DND-41 (cell line): ENCODE data around the gene DOK6.

Experiments used
- ATAC-seq: fragments of 200-7000 bp; cut with Tn5 transposase; 3 replicates; pipeline ENCODE4 v1.9.1; 2021; ENCODE audit warnings: low read depth; ENCODE audit not compliant: insufficient read depth
- DNase-seq: peaks from one replicate; pipeline ENCODE4 v3.0.0-alpha.2; 2020
- H2AFZ ChIP-seq: 2 replicates; pipeline ENCODE4 v1.6.0; 2012; ENCODE audit warnings: low read depth, low read length
- H3K27ac ChIP-seq: 2 replicates; pipeline ENCODE4 v1.5.1; 2012; ENCODE audit warnings: low read length, inconsistent platforms
- H3K27me3 ChIP-seq: fragments of 200-600 bp; sonication (generic); 2 replicates; pipeline ENCODE4 v1.6.0; 2012; ENCODE audit warnings: low read length, mild to moderate bottlenecking, inconsistent platforms; ENCODE audit not compliant: insufficient read depth, poor library complexity
- H3K36me3 ChIP-seq: 2 replicates; pipeline ENCODE4 v1.5.1; 2012; ENCODE audit warnings: low read length, inconsistent platforms; ENCODE audit not compliant: insufficient read depth
- H3K4me1 ChIP-seq: 2 replicates; pipeline ENCODE4 v1.5.1; 2012; ENCODE audit warnings: mild to moderate bottlenecking, low read length; ENCODE audit not compliant: insufficient read depth
- H3K4me2 ChIP-seq: 2 replicates; pipeline ENCODE4 v1.6.0; 2012; ENCODE audit warnings: mild to moderate bottlenecking, moderate library complexity, low read length, inconsistent platforms; ENCODE audit not compliant: insufficient read depth
- H3K4me3 ChIP-seq, 2 experiments: fragments of 200-600 bp in 1 of 2; shearing (Covaris generic) in 1 of 2; 2 replicates each; pipeline ENCODE4 v1.5.1; 2012 to 2016; ENCODE audit warnings: inconsistent platforms in 2 of 2, low read length in 2 of 2, mild to moderate bottlenecking in 2 of 2, low read depth in 1 of 2, moderate library complexity in 1 of 2
- H3K79me2 ChIP-seq: 2 replicates; pipeline ENCODE4 v1.6.0; 2012; ENCODE audit warnings: low read length, inconsistent platforms; ENCODE audit not compliant: insufficient read depth
- H3K9ac ChIP-seq: 2 replicates; pipeline ENCODE4 v1.6.0; 2012; ENCODE audit warnings: low read depth, mild to moderate bottlenecking, inconsistent platforms, low read length, moderate library complexity
- H3K9me3 ChIP-seq: 2 replicates; pipeline ENCODE4 v1.5.1; 2012; ENCODE audit warnings: low read length, moderate library complexity, mild to moderate bottlenecking, inconsistent platforms; ENCODE audit not compliant: insufficient read depth, severe bottlenecking
- H4K20me1 ChIP-seq: 2 replicates; pipeline ENCODE4 v1.6.0; 2012; ENCODE audit warnings: low read length; ENCODE audit not compliant: insufficient read depth
- CTCF ChIP-seq: IDR thresholded peaks from 2 replicates; pipeline ENCODE4 v1.5.1; 2012; ENCODE audit warnings: borderline replicate concordance, low read length, moderate library complexity, mild to moderate bottlenecking; ENCODE audit not compliant: poor library complexity, severe bottlenecking; ENCODE audit errors: extremely low read depth
- EZH2 ChIP-seq: IDR thresholded peaks from 3 replicates; pipeline ENCODE4 v1.6.1; 2012; ENCODE audit warnings: borderline replicate concordance, low read depth, mild to moderate bottlenecking, moderate library complexity, low read length, inconsistent platforms; ENCODE audit not compliant: severe bottlenecking

The DOK6 gene

GRCh38 chr18:69871363-69871762 lies 470.7 kb downstream of the DOK6 start:
- DNase-seq (no peak), ATAC-seq (no peak)
- H3K27me3 ChIP-seq: no peaks in the 10 kb centered on the region
- H3K36me3 ChIP-seq: no peaks in the 10 kb centered on the region
- H3K27ac ChIP-seq: no peak overlapping the region
- TF ChIP-seq CTCF: no peak
- TF ChIP-seq EZH2: no peak
- H3K4me2 ChIP-seq: no peak overlapping the region
- no peaks in the 10 kb centered on the region for H3K9me3 ChIP-seq
- no peak overlapping the region for H3K4me3 ChIP-seq
- H3K9ac ChIP-seq: no peak overlapping the region
- H3K4me1 ChIP-seq: no peaks in the 10 kb centered on the region
- H2AFZ ChIP-seq: no peak overlapping the region
- H3K79me2 ChIP-seq: no peaks in the 10 kb centered on the region
- H4K20me1 ChIP-seq: no peaks in the 10 kb centered on the region

DNA sequence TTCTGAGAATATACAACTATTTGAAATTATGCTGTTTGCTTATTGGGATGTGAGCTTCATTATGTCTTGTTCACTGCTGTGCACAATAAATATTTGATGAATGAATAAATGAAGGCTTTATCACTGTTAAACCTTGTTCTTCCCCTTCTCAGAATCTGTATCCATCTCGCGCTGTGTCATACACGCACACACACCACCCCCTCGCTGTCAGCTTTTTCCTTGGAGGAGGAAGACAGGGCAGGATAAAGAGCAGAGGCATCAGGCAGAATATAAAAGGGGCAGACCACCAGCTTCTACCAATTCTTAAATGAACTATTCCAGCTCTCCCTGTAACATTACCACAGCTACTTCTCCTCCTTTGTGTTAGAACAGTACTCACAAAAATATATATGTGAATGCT lies 472.0 kb downstream of the DOK6 start:
- Histone ChIP-seq H3K36me3 (no peaks in the 10 kb centered on the region), H2AFZ (no peak overlapping the region)
- TF ChIP-seq EZH2 (no peak), CTCF (no peak)

GRCh38 chr18:69874058-69874457 lies 473.4 kb downstream of the DOK6 start:
- Histone ChIP-seq H3K27me3 (no peaks in the 10 kb centered on the region), H3K4me1 (no peaks in the 10 kb centered on the region), H3K4me2 (no peak overlapping the region), H3K9me3 (no peaks in the 10 kb centered on the region), H3K4me3 (no peak overlapping the region), H3K36me3 (no peaks in the 10 kb centered on the region), H2AFZ (no peak overlapping the region), H3K79me2 (no peaks in the 10 kb centered on the region), H3K9ac (no peak overlapping the region), H4K20me1 (no peaks in the 10 kb centered on the region), H3K27ac (no peak overlapping the region)
- TF ChIP-seq CTCF: no peak
- no peak for TF ChIP-seq EZH2
- ATAC-seq (no peak), DNase-seq (no peak)

More for the DNA sequence above, 472.0 kb downstream of the DOK6 start:
- Histone ChIP-seq H3K4me3 (no peak overlapping the region), H3K9me3 (no peaks in the 10 kb centered on the region), H3K9ac (no peak overlapping the region), H3K27ac (no peak overlapping the region), H3K4me2 (no peak overlapping the region), H3K4me1 (no peaks in the 10 kb centered on the region), H3K79me2 (no peaks in the 10 kb centered on the region), H3K27me3 (no peaks in the 10 kb centered on the region), H4K20me1 (no peaks in the 10 kb centered on the region)
- no peak for DNase-seq
- no peak for ATAC-seq

DNA sequence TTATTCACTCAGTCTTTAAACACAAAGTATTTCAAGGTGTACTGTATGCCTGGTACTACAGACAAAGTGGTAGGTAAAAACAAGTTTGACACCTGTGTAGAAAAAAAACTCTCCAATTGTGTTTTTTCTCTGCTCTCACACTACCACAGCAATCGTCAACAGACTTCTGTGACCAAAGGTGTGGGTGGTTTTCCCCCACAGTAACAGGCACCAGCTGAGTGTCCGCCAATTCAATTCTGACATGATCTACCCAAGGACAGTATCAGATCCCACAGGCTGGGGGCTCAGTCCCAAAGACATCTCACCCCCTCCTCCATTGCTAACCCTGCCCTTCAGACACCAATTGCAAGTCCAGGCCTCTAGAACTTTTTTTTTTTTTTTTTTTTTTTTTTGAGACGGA lies 475.8 kb downstream of the DOK6 start:
- no peaks in the 10 kb centered on the region for H3K79me2 ChIP-seq
- H3K36me3 ChIP-seq: no peaks in the 10 kb centered on the region
- TF ChIP-seq CTCF (no peak), EZH2 (no peak)
- no peak overlapping the region for H3K27ac ChIP-seq
- ATAC-seq (no peak), DNase-seq (no peak)
- no peak overlapping the region for H3K4me3 ChIP-seq
- H3K9ac ChIP-seq: no peak overlapping the region
- no peaks in the 10 kb centered on the region for H3K27me3 ChIP-seq
- no peaks in the 10 kb centered on the region for H3K9me3 ChIP-seq
- H3K4me2 ChIP-seq: no peak overlapping the region
- no peaks in the 10 kb centered on the region for H4K20me1 ChIP-seq
- no peaks in the 10 kb centered on the region for H3K4me1 ChIP-seq
- H2AFZ ChIP-seq: no peak overlapping the region
